Uterus (tissue), 4 donors: ENCODE measurements around the gene TRMU. TPM values are rescaled to one million over a fixed set of nuclear protein-coding genes. Genes with fewer than 3 reads are reported as not detected.

Experiments used
- DNase-seq, 2 donors: peaks; one replicate each; pipeline ENCODE4 v3.0.0-alpha.2; 2019 to 2020
- H3K27ac ChIP-seq, 2 donors: fragments of 200-600 bp; sonication (generic); 1 replicate in 1 of 2; 2 replicates in 1 of 2; pipeline ENCODE4 v1.5.1; 2016 to 2018
- H3K27me3 ChIP-seq, 2 donors: fragments of 200-600 bp; sonication (generic); one replicate each; pipeline ENCODE4 v1.5.1; 2018 to 2019; ENCODE audit warnings: control low read depth in 1 of 2
- H3K36me3 ChIP-seq, 2 donors: fragments of 200-600 bp; sonication (generic); one replicate each; pipeline ENCODE4 v1.5.1; 2019; ENCODE audit warnings: control low read depth in 1 of 2
- H3K4me1 ChIP-seq, 2 donors: fragments of 200-600 bp; sonication (generic); one replicate each; pipeline ENCODE4 v1.5.1; 2018 to 2019; ENCODE audit warnings: control low read depth in 1 of 2
- H3K4me3 ChIP-seq, 2 donors: fragments of 200-600 bp; sonication (generic); 1 replicate in 1 of 2; 2 replicates in 1 of 2; pipeline ENCODE4 v1.5.1; 2018 to 2019; ENCODE audit warnings: mild to moderate bottlenecking in 1 of 2
- H3K9me3 ChIP-seq, 2 donors: fragments of 200-600 bp; sonication (generic); one replicate each; pipeline ENCODE4 v1.5.1; 2019; ENCODE audit warnings: control low read depth in 1 of 2
- CTCF ChIP-seq, 4 experiments: fragments of 200-600 bp in 2 of 4; fragments of 450-650 bp in 2 of 4; sonication (generic) in 2 of 4; IDR thresholded peaks; one replicate each; pipeline ENCODE4 v1.5.1; 2016 to 2019; ENCODE audit warnings: antibody characterized with exemption in 4 of 4, mild to moderate bottlenecking in 2 of 4, moderate library complexity in 1 of 4
- POLR2A ChIP-seq, 2 donors: fragments of 450-650 bp; IDR thresholded peaks; one replicate each; pipeline ENCODE4 v1.6.1; 2016; ENCODE audit warnings: antibody characterized with exemption in 2 of 2, mild to moderate bottlenecking in 1 of 2, moderate library complexity in 1 of 2
- intact Hi-C: fragments of 100-400 bp; cut with DNase I; formaldehyde crosslinking; loops from one replicate; pipeline ENCODE4 v1.15.1; 2023; ENCODE audit warnings: low total_unique reads
- total RNA-seq, 4 donors: library from RNA; depleted of rRNA in 3 of 4; stranded (reverse); fragments of >200 nt in 3 of 4; gene quantifications; one replicate each; pipeline versions ENCODE4 v1.1.0 to v1.2.4, GENCODE V29; 2014 to 2023
- donor health status: DM: yes; HTN: yes; CAD: no.

Gene TRMU
- total RNA-seq, 4 donors from 2014 or later = 14.1 to 52.5 (median 31.2) TPM

GRCh38 chr22:46380581-46380980 lies 45.1 kb downstream of the TRMU start:
- Histone ChIP-seq H3K27me3 (no peaks in the 10 kb centered on the region), H3K4me3 (no peak overlapping the region), H3K4me1 (no peaks in the 10 kb centered on the region), H3K36me3 (no peaks in the 10 kb centered on the region), H3K27ac (no peak overlapping the region), H3K9me3 (no peaks in the 10 kb centered on the region)
- DNase-seq = no peak
- intact Hi-C loops = no loop called here
- TF ChIP-seq POLR2A (IDR thresholded peaks at IDR 0.05) (no peak), CTCF (IDR thresholded peaks at IDR 0.05) (no peak)

DNA sequence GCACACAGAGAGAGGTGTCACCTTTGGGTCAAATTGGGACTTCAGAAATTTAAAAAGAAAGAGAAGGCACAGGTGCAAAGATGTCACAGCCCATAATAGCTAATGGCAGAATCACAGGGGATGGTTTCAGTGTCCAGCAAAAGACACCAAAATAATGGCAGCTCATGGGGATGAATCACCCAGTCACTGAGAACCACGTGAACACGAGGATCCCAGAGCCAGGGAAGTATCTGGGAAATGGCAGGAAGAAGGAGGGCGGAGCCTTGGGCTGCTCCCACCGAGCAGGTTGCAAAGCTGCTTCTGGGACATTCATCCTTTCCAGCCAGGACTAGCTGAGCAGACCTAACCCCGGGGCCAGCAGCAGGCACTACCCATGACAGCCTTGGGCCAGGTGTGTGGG lies 45.6 kb downstream of the TRMU start:
- Histone ChIP-seq H3K36me3 (no peaks in the 10 kb centered on the region), H3K4me1 (no peaks in the 10 kb centered on the region), H3K9me3 (no peaks in the 10 kb centered on the region), H3K27ac (no peak overlapping the region), H3K27me3 (no peaks in the 10 kb centered on the region), H3K4me3 (no peak overlapping the region)
- intact Hi-C loops = no loop called here
- TF ChIP-seq POLR2A (IDR thresholded peaks at IDR 0.05) (no peak), CTCF (IDR thresholded peaks at IDR 0.05) (no peak)
- no peak for DNase-seq

DNA sequence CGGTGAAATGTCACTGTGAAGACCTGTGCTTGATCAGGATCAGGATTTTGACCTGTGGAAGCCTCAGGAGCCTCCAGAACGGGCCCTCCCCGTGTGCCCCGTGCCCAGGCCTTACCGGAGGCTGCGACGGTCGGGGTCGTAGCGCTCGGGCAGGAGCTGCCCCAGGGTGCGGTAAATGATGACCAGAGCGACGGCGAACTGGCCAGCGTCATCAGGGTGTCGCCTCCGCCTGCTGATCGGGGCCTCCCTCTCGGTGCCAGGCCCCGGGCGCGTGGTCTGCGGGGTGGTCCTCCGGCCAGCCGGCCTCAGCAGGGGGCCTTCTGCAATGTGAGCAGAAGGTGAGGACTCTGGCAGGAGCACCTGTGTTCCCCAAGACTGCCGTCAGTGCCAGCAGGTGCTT lies 46.2 kb downstream of the TRMU start:
- H3K27me3 ChIP-seq = no peaks in the 10 kb centered on the region
- intact Hi-C loops = no loop called here
- H3K4me3 ChIP-seq = no peak overlapping the region
- no peaks in the 10 kb centered on the region for H3K4me1 ChIP-seq
- H3K27ac ChIP-seq = no peak overlapping the region
- TF ChIP-seq POLR2A (IDR thresholded peaks at IDR 0.05) (no peak), CTCF (IDR thresholded peaks at IDR 0.05) (no peak)
- H3K9me3 ChIP-seq = no peaks in the 10 kb centered on the region
- no peak for DNase-seq
- H3K36me3 ChIP-seq = no peaks in the 10 kb centered on the region

DNA sequence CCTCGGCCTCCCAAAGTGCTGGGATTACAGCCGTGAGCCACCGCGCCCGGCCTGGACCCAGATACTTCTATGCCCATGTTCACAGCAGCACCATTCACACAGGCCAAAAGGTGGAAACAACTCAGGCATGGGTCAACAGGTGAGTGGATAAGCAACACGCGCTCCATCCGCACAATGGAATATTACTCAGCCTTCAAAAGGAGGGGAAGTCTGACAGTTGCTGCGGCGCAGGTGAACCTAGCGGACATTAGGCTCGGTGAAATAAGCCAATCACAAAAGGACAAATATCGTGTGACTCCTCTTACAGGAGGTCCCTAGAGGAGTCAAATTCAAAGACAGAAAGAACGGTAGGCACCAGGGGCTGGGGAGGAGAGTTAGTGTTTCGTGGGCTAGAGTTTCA lies 47.0 kb downstream of the TRMU start:
- TF ChIP-seq CTCF (IDR thresholded peaks at IDR 0.05) (no peak), POLR2A (IDR thresholded peaks at IDR 0.05) (no peak)
- no peak overlapping the region for H3K4me3 ChIP-seq
- DNase-seq = no peak
- H3K27ac ChIP-seq = no peak overlapping the region
- H3K4me1 ChIP-seq = no peaks in the 10 kb centered on the region
- intact Hi-C loops = no loop called here
- no peaks in the 10 kb centered on the region for H3K36me3 ChIP-seq
- H3K9me3 ChIP-seq = no peaks in the 10 kb centered on the region
- H3K27me3 ChIP-seq = no peaks in the 10 kb centered on the region

DNA sequence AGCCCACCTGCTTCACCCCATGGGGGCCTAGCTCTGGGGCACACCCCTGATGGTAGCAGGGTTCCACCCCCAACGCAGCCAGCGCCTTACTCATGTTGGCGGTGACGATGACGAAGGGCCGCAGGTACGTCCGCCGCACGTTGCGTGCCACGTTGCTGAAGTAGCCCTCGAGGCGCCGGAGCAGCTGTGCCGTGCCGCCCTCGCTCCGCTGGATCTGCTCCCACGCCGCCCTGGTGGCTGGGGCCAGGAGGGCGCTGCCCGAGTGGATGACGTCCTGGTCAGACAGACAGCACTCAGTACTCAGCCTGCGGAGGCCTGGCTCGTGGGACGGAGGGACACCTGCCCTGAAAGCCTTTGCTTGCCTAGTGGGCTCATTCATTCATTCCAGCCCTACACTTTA lies 50.8 kb downstream of the TRMU start:
- no peak for DNase-seq
- H3K9me3 ChIP-seq = no peaks in the 10 kb centered on the region
- H3K4me3 ChIP-seq = no peak overlapping the region
- no peak overlapping the region for H3K27ac ChIP-seq
- no peaks in the 10 kb centered on the region for H3K36me3 ChIP-seq
- TF ChIP-seq CTCF (IDR thresholded peaks at IDR 0.05) = no peak
- TF ChIP-seq POLR2A (IDR thresholded peaks at IDR 0.05) = no peak
- no peaks in the 10 kb centered on the region for H3K4me1 ChIP-seq
- H3K27me3 ChIP-seq = no peaks in the 10 kb centered on the region
- intact Hi-C loops = no loop called here
